Mucosa of stomach (tissue), 1 donor: ENCODE measurements around the gene CALML5.

ENCODE experiments used
- H3K27me3 ChIP-seq: one replicate; pipeline ENCODE4 v1.7.0; 2013; ENCODE audit warnings: mild to moderate bottlenecking, low read length; ENCODE audit not compliant: control insufficient read depth, insufficient read depth
- H3K36me3 ChIP-seq: one replicate; pipeline ENCODE4 v1.7.0; 2013; ENCODE audit warnings: low read length; ENCODE audit not compliant: control insufficient read depth, insufficient read depth
- H3K4me1 ChIP-seq: one replicate; pipeline ENCODE4 v1.7.0; 2013; ENCODE audit warnings: mild to moderate bottlenecking, low read length; ENCODE audit not compliant: control insufficient read depth, insufficient read depth
- H3K4me3 ChIP-seq: one replicate; pipeline ENCODE4 v1.7.0; 2013; ENCODE audit warnings: low read length
- H3K9ac ChIP-seq: one replicate; pipeline ENCODE4 v1.7.0; 2013; ENCODE audit warnings: mild to moderate bottlenecking, low read length, moderate library complexity
- H3K9me3 ChIP-seq: one replicate; pipeline ENCODE4 v1.7.0; 2013; ENCODE audit warnings: mild to moderate bottlenecking, low read length, moderate library complexity; ENCODE audit not compliant: control insufficient read depth
- donor health status: Pancreatic carcinoma.

CALML5 gene

DNA sequence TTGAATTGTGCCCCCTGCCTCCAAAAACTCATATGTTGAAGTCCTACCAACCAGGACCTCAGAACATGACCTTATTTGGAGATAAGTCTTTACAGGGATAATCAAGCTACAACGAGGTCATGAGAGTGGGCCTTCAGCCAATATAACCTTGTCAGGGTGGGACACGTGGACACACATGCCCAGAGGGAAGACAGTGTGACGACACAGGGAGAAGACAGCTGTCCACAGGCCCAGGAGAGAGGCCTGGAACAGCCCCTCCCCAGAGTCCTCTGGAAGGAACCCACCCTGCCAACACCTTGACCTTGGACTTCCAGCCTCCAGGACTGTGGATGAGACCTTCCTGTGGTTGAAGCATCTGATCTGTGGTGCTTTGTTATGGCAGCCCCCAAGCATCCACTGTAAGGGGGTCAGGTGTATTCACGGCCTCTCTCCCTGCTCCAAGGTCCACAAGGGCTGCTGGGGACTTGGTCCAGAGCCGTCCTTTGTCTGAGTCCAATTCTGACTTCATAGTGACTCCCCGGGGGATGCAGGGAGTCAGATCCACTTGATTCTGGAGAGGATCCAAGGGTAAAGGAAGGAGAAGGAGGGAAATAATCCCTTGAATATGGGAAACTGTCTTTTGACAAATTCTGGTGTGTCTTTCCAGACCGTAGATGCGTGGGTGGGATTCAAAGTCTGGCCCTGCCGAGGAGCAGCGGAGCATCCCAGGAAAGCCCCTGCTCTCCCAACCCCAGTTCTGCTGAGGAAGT is 32.4 kb upstream of the CALML5 start:
- peaks cover 33% of the 10 kb centered on the region for H3K4me1 ChIP-seq
- no peaks in the 10 kb centered on the region for H3K9me3 ChIP-seq
- no peaks in the 10 kb centered on the region for H3K27me3 ChIP-seq
- no peak overlapping the region for H3K4me3 ChIP-seq
- H3K9ac ChIP-seq, result no peak overlapping the region
- H3K36me3 ChIP-seq, result no peaks in the 10 kb centered on the region

DNA sequence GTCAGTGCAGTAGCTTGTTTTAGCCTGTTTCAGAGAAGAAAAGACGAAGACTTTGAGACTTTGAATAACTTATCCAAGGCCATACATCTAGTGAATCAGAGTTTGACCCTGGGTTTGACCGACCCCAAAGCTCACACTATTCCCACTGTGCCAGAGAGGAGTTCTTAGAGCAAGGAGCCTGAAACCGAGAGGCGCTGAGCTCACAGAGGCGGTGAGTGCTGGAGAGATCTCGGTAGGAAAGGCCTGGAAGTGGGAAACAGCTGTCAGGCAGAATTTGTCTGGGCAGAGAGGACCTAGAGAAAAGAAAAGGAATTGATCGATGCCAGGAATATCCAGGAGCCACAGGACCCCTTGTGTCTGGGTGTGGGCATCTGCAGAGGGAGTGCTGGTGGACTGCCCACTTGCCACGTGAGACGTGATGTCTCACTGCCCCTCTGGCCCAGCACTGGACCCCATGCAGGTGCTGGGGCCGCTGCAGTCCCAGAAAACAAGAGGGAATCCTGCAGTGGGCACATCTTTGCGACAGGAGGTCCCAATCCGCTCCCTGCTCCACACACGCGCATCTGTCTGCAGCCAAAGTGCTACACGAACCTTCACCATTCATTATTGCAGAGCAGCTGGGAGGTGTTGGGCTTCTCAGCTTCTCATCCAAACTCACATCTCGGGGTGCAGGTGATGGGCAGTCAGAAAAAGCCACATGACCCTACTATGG is 31.6 kb upstream of the CALML5 start:
- no peak overlapping the region for H3K9ac ChIP-seq
- H3K9me3 ChIP-seq, result no peaks in the 10 kb centered on the region
- H3K4me1 ChIP-seq, result peaks cover 33% of the 10 kb centered on the region
- H3K4me3 ChIP-seq, result no peak overlapping the region
- H3K27me3 ChIP-seq, result no peaks in the 10 kb centered on the region
- no peaks in the 10 kb centered on the region for H3K36me3 ChIP-seq

DNA sequence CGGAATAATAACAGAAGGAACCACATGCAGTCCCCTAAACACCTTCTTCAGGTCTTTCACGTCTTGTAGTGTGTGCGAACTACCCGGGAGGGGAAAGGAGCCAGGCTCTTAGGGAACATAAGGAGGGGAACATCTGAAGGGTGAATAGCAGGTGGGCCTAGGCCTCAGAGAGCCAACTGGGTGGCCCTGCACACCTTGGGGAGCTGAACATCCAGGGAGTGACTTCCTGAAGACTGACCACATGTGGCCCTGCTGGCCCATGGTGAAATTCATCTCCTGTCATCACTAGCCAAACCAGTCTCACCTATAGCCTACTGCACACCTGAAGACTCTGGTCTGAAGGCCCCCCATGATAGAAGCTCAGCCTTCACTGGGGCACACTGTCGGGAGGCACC is 31.0 kb upstream of the CALML5 start:
- H3K4me1 ChIP-seq, result peaks cover 33% of the 10 kb centered on the region
- no peak overlapping the region for H3K9ac ChIP-seq
- no peak overlapping the region for H3K4me3 ChIP-seq
- no peaks in the 10 kb centered on the region for H3K36me3 ChIP-seq
- no peaks in the 10 kb centered on the region for H3K9me3 ChIP-seq
- no peaks in the 10 kb centered on the region for H3K27me3 ChIP-seq

DNA sequence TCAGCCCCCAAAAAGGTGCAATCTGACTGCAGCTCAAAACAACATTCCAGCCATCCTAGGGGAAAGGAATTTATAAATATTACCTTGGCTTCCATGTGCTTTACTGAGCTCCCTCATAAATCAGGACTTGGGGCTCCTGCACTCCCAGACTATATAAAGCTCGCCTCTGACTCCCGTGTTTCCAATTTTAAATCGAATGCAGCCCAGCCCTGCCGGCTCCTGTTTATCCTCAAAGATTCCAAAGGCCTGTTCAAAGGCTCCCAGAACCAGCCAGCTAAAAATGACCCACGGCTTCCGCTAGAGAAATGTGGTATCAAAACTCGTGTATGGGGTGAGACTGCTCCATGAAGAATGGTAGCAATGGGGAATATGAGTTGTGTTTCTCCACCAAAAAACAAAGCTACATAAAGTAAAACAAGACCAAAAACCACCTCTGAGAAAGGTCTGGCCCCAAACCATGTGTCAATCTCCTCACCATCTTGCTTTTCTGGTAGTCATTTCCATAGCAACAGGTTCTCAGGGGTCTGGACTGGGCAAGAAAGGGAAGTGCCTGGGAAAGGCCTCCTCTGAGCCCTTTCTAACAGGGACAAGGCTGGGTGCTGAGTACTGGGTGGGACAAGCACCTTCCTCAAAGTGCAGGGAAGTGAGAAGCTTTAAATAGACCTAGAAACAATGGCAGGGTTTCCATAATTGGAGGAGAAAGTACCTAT is 30.5 kb upstream of the CALML5 start:
- no peaks in the 10 kb centered on the region for H3K27me3 ChIP-seq
- H3K4me1 ChIP-seq, result peaks cover 30% of the 10 kb centered on the region
- no peaks in the 10 kb centered on the region for H3K36me3 ChIP-seq
- no peak overlapping the region for H3K4me3 ChIP-seq
- H3K9me3 ChIP-seq, result no peaks in the 10 kb centered on the region
- no peak overlapping the region for H3K9ac ChIP-seq

DNA sequence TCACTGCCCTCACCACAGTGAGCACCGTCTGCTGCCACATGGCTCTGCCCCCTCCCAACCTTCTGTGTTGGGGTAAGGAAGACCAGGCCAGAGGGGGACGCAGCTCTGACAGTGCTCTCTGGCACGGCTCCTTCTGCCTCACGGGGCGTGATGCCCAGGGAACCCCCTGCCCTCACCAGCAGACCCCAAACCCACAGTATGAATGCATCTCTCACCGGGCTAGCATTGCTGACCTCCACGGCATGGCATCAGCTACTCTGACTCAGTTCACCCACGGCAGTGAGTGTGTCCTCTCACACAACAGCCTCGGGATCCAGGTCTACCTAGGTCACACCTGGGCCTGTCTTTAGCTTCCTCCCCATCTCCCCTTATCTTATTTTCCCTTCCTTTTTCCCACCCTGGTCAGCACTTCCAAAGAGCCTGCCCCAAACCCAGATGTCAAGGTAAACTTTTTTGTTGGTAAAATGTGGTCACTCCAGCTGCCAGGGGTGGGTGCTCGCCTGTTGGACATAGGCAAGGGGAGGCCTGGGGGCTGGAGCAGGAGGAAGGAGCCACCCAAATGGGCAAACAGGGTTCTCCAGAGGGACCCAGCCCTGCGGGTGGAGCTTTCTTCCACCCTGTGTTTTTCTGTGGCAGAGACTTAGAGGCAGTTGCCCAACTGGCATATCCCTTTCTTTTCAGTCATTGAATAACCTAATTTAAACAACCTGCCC is 29.8 kb upstream of the CALML5 start:
- Histone ChIP-seq H3K4me1 (peaks cover 23% of the 10 kb centered on the region), H3K4me3 (no peak overlapping the region), H3K9ac (no peak overlapping the region), H3K36me3 (no peaks in the 10 kb centered on the region), H3K27me3 (no peaks in the 10 kb centered on the region), H3K9me3 (no peaks in the 10 kb centered on the region)

DNA sequence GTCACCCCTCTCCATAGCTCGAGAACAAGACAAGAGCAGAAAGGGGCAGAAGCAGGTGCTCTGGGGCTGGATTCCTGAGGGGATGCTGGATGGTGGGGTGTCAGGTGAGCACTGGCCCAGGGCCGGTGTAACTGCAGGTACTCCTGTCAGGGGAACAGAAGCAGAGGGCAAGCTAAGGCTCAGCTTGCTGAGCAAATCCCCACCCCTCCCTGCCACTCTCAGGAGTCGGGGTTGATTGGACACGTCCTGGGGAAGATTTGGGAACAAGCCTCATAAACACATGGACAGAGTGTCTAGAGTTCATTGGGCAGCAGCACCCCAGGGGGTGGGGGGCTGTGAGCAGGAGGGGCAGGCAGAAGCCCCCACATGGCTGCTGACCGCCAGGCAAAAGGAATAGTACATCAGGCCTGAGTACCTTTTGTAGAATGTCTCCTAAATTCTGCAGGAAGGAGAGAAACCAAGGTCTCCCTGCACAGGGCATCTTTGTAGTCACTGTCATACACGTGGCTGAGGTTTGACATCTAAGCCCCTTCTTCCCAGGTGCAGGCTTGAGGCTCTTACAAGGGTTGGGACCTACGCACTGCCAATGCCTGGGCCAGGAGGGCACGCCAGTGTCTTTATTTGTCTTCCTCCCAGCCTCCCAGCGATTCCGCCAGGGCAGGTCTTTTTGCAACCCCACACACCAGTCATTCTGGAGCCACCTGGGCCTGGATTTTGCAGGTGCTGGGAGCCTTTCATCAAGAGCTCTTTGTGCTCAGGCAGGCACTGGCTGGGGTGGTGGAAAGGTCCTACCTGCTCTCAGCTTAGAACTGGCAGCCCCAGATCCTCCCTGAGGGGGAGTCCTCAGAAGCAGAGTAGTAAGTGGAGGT is 28.2 kb upstream of the CALML5 start:
- Histone ChIP-seq H3K9me3 (no peaks in the 10 kb centered on the region), H3K9ac (no peak overlapping the region), H3K36me3 (no peaks in the 10 kb centered on the region), H3K4me3 (no peak overlapping the region), H3K4me1 (peaks cover 19% of the 10 kb centered on the region), H3K27me3 (no peaks in the 10 kb centered on the region)

DNA sequence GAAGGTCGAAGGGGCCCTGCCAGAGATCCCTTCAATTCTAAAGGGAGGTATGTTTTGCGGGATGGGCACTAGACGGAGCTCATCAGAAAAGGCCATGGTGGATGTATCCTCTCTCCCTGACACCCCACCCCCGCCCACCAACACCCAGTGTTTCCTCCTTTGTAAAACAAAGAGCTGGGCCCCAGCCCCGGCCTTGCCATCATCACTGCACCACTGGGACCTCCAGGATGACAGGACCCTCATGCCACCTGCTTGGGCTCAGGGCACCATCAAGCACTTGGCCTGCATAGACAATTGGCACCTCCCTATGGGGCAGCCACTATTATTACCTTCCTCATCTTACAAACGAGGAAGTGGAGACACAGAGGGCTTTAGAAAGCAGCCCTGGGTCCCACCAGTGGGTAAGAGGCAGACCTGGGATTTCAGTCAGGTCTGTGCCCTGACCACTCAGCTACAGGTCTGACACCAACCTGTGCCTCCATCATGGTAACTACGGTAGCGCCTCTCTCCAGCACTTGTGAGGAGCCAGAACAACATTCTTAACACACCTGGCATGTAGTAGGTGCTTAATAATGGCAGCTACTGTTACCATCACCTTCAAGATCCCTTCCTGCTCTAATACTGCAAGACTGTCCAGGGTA is 27.4 kb upstream of the CALML5 start:
- Histone ChIP-seq H3K4me3 (no peak overlapping the region), H3K4me1 (peaks cover 19% of the 10 kb centered on the region), H3K9me3 (no peaks in the 10 kb centered on the region), H3K36me3 (no peaks in the 10 kb centered on the region), H3K9ac (no peak overlapping the region), H3K27me3 (no peaks in the 10 kb centered on the region)

DNA sequence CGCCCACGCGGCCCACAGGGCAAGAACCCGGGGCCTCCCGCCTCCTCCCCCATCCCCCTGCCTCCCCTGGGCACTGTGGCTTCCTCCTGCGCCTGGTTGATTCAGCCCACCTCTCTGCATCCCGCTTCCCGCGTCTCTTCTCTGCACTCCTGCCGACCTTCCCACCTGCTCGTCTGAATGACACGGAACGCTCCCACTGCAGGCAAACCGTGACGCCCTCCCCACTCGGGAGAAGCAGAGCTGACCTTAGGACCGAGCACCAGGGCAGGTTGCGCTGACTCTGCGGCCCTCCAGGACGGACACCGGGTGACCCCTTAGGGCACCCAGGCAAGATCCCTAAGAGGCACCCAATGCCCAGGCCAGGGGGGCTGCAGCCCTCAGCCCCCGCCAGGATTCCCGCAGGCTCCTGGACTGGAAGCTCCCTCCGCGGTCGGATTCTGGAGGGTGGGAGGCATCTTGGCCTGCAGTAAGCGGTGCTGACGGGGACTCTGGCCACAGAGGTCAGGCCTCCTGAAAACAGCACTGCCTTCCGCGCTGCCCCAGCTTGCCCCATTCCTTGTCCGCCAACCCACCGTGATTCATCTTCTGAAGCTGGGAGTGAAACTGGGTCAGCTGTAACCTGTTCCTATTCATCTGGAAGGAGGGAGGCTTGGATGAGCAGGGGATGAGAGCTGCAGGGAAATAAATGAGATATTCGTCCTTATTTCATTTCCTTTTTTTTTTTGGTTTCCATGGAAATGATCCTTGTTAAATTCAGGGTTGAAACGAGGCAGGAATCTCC is 26.4 kb upstream of the CALML5 start:
- H3K9me3 ChIP-seq, result no peaks in the 10 kb centered on the region

DNA sequence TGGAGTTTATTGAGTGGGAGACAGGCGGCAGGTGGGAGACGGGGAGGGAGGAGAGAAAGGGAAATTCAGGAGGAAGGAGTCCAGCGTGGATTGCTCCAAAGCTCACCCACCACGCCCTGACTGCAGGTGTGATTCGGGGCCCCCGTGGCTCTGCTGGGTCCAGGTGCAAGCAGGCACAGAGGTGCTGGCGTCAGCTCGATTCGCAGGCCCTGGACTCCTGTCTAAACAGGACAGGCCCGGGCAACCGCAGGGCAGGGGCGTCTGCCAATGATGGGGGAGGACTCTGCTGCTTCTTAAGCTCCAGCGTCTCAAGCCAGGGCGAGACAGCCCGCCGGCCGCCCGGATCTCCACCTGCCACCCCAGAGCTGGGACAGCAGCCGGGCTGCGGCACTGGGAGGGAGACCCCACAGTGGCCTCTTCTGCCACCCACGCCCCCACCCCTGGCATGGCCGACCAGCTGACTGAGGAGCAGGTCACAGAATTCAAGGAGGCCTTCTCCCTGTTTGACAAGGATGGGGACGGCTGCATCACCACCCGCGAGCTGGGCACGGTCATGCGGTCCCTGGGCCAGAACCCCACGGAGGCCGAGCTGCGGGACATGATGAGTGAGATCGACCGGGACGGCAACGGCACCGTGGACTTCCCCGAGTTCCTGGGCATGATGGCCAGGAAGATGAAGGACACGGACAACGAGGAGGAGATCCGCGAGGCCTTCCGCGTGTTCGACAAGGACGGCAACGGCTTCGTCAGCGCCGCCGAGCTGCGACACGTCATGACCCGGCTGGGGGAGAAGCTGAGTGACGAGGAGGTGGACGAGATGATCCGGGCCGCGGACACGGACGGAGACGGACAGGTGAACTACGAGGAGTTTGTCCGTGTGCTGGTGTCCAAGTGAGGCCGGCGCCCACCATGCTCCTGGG is 25.5 kb upstream of the CALML5 start, which contains the start of gene CALML3:
CALML3 (plus strand) TSS at position 321 of the 920 bp plus-strand sequence; CDS start at position 446, 125 bp downstream.
- no peaks in the 10 kb centered on the region for H3K36me3 ChIP-seq
- H3K4me3 ChIP-seq, result no peak within 1 kb of the TSS
- no peak within 1 kb of the TSS for H3K9ac ChIP-seq
- H3K4me1 ChIP-seq, result peaks cover 16% of the 10 kb centered on the region
- H3K27me3 ChIP-seq, result no peaks in the 10 kb centered on the region
- H3K9me3 ChIP-seq, result no peaks in the 10 kb centered on the region

More for the DNA sequence above, 26.4 kb upstream of the CALML5 start:
- H3K27me3 ChIP-seq, result no peaks in the 10 kb centered on the region
- no peak overlapping the region for H3K9ac ChIP-seq
- H3K4me1 ChIP-seq, result peaks cover 19% of the 10 kb centered on the region
- no peak overlapping the region for H3K4me3 ChIP-seq
- no peaks in the 10 kb centered on the region for H3K36me3 ChIP-seq
